Muscle layer of duodenum (tissue), 2 donors: Measurements from ENCODE around the gene CHM.
"Not testable (repeated sequence)": the region's sequence is repeated elsewhere in the genome, so short reads cannot be mapped to it uniquely, and the experiment has no call there.

ENCODE experiments used
- H3K27ac ChIP-seq: one replicate; pipeline ENCODE4 v1.7.0; 2013; ENCODE audit warnings: mild to moderate bottlenecking, low read length
- H3K27me3 ChIP-seq: one replicate; pipeline ENCODE4 v1.7.0; 2013; ENCODE audit warnings: low read depth, mild to moderate bottlenecking, control low read depth, low read length
- H3K36me3 ChIP-seq, 2 donors: one replicate each; pipeline ENCODE4 v1.7.0; 2013; ENCODE audit warnings: low read length in 2 of 2, control low read depth in 1 of 2, mild to moderate bottlenecking in 1 of 2; ENCODE audit not compliant: insufficient read depth in 2 of 2, control insufficient read depth in 1 of 2
- H3K4me1 ChIP-seq, 2 donors: one replicate each; pipeline ENCODE4 v1.7.0; 2013; ENCODE audit warnings: low read length in 2 of 2, mild to moderate bottlenecking in 2 of 2, control low read depth in 1 of 2, moderate library complexity in 1 of 2; ENCODE audit not compliant: insufficient read depth in 2 of 2, control insufficient read depth in 1 of 2
- H3K4me3 ChIP-seq, 2 donors: one replicate each; pipeline ENCODE4 v1.7.0; 2013; ENCODE audit warnings: low read length in 2 of 2, low read depth in 1 of 2, mild to moderate bottlenecking in 1 of 2
- H3K9me3 ChIP-seq, 2 donors: one replicate each; pipeline ENCODE4 v1.7.0; 2013; ENCODE audit warnings: low read length in 2 of 2, control low read depth in 1 of 2, mild to moderate bottlenecking in 1 of 2; ENCODE audit not compliant: control insufficient read depth in 1 of 2
- donor health status: healthy.

Gene CHM

DNA sequence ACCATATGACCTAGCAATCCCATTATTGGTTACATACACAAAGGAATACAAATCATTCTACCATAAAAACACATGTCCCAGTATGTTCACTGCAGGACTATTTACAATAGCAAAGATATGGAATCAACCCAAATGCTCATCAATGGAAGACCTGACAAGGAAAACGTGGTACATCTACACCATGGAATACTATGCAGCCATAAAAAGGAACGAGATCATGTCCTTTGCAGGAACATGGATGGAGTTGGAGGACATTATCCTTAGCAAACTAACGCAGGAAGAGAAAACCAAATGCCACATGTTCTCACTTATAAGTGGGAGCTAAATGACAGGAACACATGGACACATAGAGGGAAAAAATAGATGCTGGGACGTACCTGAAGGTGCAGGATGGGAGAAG lies 102.6 kb downstream of the CHM start:
- not testable (repeated sequence) for H3K27me3 ChIP-seq, H3K4me1 ChIP-seq, H3K4me3 ChIP-seq, H3K27ac ChIP-seq, H3K9me3 ChIP-seq
- peaks cover 3 to 16% of the 10 kb centered on the region in 2 donors for H3K36me3 ChIP-seq

DNA sequence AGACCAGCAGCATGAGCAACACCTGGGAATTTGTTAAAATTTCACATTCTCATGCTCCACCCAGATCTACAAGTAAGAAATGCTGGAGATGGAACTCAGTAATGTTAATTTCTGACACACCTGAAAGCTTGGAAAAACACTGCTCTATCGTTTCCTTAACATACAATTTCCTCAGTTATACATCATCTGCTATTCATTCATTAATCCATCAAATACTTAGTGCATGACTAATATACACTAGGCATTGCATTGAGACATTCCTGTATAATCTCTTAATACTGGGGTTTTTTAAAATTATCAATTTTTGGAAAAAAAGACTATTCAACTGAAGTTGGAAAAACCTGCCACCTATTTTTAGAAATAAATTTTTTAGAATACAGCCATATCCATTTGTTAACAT lies 106.1 kb downstream of the CHM start:
- no peaks in the 10 kb centered on the region for H3K4me1 ChIP-seq
- H3K27me3 ChIP-seq, result no peaks in the 10 kb centered on the region
- peaks cover 0 to 5% of the 10 kb centered on the region in 2 donors for H3K9me3 ChIP-seq
- no peak overlapping the region for H3K27ac ChIP-seq
- no peak overlapping the region for H3K4me3 ChIP-seq
- H3K36me3 ChIP-seq, result peaks cover 0 to 7% of the 10 kb centered on the region in 2 donors

DNA sequence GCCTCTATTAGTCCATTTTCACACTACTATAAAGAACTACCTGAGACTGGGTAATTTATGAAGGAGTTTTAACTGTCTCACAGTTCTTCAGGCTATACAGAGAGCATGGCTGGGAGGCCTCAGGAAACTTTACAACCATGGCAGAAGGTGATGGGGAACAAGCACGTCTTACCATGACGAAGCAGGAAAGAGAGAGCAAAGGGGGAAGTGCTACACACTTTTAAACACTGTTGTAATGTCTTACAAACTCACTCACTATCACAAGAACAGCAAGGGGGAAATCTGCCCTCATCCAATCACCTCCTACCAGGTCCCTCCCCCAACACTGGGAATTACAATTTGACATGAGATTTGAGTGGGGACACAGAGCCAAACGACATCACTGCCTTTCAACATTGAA lies 107.4 kb downstream of the CHM start:
- H3K36me3 ChIP-seq, H3K4me3 ChIP-seq, H3K27me3 ChIP-seq: not testable (repeated sequence)

DNA sequence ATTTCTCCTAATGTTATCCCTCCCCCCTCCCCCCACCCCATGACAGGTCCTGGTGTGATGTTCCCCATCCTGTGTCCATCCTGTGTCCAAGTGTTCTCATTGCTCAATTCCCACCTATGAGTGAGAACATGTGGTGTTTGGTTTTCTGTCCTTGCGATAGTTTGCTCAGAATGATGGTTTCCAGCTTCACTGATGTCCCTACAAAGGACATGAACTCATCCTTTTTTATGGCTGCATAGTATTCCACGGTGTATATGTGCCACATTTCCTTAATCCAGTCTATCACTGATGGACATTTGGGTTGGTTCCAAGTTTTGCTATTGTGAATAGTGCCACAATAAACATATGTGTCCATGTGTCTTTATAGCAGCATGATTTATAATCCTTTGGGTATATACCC lies 113.0 kb downstream of the CHM start:
- H3K4me3 ChIP-seq, H3K9me3 ChIP-seq, H3K36me3 ChIP-seq, H3K27me3 ChIP-seq, H3K27ac ChIP-seq, H3K4me1 ChIP-seq: not testable (repeated sequence)

More for the DNA sequence above, 107.4 kb downstream of the CHM start:
- H3K27ac ChIP-seq, H3K9me3 ChIP-seq, H3K4me1 ChIP-seq: not testable (repeated sequence)

DNA sequence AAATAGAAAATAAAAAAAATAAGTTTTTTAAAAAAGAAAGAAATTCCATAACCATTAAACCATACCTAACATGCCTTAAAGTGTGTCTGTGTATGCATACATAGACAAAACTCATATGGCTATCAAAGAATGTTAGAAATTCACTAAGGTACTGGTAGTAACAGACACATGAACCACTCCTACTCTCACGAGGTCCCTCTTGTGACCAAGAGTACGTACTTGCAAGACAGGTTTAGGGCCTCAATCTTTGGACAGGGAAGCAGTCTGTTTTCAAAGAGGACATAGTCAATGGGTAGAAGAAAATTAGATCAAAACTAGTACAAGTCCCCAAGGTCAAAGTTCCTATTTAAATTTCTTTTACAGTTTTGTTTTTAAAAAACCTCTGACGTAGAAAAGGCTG lies 117.3 kb downstream of the CHM start:
- no peaks in the 10 kb centered on the region for H3K9me3 ChIP-seq
- no peaks in the 10 kb centered on the region for H3K36me3 ChIP-seq
- H3K4me3 ChIP-seq, result no peak overlapping the region
- peaks cover 0 to 4% of the 10 kb centered on the region in 2 donors for H3K4me1 ChIP-seq
- H3K27ac ChIP-seq, result no peak overlapping the region
- H3K27me3 ChIP-seq, result no peaks in the 10 kb centered on the region

DNA sequence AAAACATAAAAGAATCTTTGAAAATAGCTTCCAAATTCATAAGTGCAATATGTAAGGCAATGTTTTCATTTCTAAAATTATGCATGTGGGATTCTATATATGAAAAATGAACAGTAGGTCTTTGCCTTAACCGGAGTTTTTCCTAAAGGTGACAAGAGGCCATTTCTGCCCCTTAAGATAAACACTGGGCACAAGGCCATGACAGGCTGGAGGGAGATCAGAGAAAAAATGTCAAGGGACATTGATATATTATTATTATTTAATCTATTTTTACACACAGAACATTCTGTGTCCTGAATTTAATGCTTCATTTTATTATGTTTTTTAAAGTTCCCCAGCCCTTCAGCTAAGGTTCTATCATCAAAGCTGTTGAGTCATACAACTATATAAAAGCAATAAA lies 118.8 kb downstream of the CHM start:
- Histone ChIP-seq H3K9me3 (no peaks in the 10 kb centered on the region), H3K27me3 (no peaks in the 10 kb centered on the region), H3K4me1 (peaks cover 0 to 4% of the 10 kb centered on the region in 2 donors), H3K4me3 (no peak overlapping the region), H3K36me3 (no peaks in the 10 kb centered on the region), H3K27ac (no peak overlapping the region)

DNA sequence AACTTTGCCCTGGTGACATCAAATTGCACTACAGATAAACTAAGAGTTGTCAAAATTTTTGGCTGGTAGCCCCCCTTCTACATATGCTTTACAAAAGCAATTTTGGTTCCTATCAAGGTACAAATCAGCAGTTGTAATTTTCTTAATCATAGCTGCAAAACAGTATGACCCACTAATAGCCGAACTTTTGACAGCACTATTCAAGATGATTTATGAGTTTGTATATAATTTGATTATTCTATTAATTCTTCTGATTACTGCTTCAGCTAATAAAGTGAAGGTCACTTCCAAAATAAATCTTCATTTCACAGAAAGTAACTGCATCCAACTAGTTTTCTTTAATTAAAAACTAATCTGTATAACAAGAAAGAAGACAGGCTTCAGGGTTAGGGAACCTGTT lies 119.6 kb downstream of the CHM start:
- Histone ChIP-seq H3K9me3 (no peaks in the 10 kb centered on the region), H3K27me3 (no peaks in the 10 kb centered on the region), H3K4me1 (peaks cover 0 to 4% of the 10 kb centered on the region in 2 donors), H3K36me3 (no peaks in the 10 kb centered on the region), H3K27ac (no peak overlapping the region), H3K4me3 (no peak overlapping the region)

DNA sequence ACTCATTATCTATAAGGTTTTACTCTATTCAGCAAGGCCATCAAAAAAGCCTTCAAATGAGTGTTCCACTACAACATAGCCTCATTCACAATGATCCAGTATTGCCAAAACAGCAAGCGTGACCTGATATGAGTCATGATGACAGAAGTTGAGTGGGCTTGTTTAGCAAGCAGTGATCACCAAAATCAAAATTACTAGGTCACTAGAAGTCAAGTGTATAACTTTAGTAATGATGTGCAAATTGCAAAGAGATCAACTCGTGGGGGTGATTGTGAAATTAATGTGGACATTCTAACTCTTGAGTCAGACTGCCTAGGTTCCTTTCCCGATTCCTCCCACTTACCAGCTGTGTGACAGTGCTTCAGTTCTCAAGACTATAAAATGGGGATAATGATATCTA lies 124.5 kb downstream of the CHM start:
- H3K36me3 ChIP-seq, result no peaks in the 10 kb centered on the region
- no peaks in the 10 kb centered on the region for H3K4me1 ChIP-seq
- no peak overlapping the region for H3K4me3 ChIP-seq
- H3K27me3 ChIP-seq, result no peaks in the 10 kb centered on the region
- no peak overlapping the region for H3K27ac ChIP-seq
- H3K9me3 ChIP-seq, result no peaks in the 10 kb centered on the region

DNA sequence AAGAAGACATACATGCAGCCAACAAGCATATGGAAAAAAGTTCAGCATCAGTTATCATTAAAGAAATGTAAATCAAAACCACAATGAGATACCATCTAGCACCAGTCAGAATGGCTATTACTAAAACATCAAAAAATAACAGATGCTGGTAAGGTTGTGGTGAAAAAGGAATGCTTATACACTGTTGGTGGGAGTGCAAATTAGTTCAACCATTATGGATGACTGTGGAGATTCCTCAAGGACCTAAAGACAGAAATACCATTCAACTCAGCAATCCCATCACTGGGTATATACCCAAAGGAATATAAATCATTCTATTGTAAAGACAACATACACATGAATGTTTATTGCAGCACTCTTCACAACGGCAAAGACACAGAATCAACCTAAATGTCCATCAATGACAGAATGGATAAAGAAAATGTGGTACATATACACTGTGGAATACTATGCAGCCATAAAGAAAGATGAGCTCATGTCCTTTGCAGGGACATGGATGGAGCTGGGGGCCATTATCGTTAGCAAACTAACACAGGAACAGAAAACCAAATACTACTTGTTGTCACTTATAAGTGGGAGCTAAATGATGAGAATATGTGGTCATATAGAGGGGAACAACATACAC lies 130.6 kb downstream of the CHM start:
- not testable (repeated sequence) for H3K9me3 ChIP-seq, H3K4me3 ChIP-seq, H3K27ac ChIP-seq, H3K36me3 ChIP-seq, H3K27me3 ChIP-seq, H3K4me1 ChIP-seq

DNA sequence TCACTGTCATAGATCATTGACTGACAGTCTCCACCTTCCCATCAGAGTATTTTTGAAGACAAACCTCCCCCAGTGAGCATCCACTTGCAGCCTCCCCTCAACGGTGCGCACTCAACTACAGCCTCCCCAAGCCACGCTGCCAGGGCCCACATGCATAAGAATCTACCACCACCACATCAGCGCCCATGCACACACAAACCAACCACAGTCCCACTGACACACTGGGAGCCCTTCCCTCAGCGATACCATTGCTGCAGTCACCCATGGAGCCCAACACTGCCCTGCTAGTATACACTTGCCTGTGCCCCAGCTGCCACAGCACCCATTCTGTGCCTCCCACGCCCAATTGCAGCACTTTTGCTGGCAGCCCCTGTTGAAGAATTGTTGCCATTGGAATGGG lies 132.9 kb downstream of the CHM start:
- Histone ChIP-seq H3K9me3 (no peaks in the 10 kb centered on the region), H3K27ac (no peak overlapping the region), H3K4me3 (no peak overlapping the region), H3K36me3 (no peaks in the 10 kb centered on the region), H3K27me3 (no peaks in the 10 kb centered on the region), H3K4me1 (no peaks in the 10 kb centered on the region)

DNA sequence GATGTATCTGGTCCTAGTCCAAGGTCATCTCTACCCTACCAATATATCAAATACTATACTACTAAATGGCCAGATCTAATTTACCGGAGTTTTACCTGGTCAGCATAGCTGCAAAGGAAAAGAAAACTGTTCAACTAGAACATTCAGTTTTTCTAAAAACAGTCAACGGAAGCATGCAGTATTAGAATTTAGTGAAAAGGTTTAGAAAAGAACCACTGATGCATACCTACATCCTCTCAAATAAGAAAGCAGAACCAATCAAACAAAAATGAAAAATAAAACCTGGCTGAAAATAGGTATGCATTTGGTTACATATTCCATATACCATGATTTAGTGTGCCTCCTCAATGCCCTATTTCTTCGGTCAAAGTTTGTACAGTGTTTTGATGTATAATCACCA lies 140.0 kb downstream of the CHM start:
- Histone ChIP-seq H3K4me3 (no peak overlapping the region), H3K36me3 (no peaks in the 10 kb centered on the region), H3K27me3 (no peaks in the 10 kb centered on the region), H3K27ac (no peak overlapping the region), H3K4me1 (no peaks in the 10 kb centered on the region), H3K9me3 (no peaks in the 10 kb centered on the region)

DNA sequence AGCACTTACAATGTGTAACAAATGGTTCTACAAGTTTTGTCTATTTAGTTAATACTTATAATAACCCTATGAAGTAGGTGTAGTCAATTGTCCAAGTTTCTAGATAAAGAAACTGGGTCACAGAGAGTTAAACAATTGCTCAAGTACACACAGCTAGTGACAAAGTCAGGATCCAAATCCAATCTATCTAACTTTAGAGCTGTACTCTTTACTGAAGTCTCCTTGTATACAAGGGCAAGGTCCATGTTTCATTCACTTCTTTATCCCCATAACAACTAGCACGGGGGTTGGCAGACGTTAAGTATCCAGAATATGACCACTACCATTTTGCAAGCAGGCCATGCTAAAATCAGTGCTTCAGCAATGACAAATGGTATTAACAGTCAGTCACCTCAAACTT lies 141.0 kb downstream of the CHM start:
- H3K36me3 ChIP-seq, result no peaks in the 10 kb centered on the region
- H3K9me3 ChIP-seq, result no peaks in the 10 kb centered on the region
- no peak overlapping the region for H3K4me3 ChIP-seq
- H3K27me3 ChIP-seq, result no peaks in the 10 kb centered on the region
- H3K4me1 ChIP-seq, result no peaks in the 10 kb centered on the region
- no peak overlapping the region for H3K27ac ChIP-seq
